GM21390 (cell line): ENCODE results near the gene TOR1AIP2.

Source experiments
- ATAC-seq: cut with Tn5 transposase; IDR thresholded peaks from one replicate; pipeline ENCODE4 v1.9.1; 2021; ENCODE audit not compliant: unreplicated experiment

The TOR1AIP2 gene

DNA sequence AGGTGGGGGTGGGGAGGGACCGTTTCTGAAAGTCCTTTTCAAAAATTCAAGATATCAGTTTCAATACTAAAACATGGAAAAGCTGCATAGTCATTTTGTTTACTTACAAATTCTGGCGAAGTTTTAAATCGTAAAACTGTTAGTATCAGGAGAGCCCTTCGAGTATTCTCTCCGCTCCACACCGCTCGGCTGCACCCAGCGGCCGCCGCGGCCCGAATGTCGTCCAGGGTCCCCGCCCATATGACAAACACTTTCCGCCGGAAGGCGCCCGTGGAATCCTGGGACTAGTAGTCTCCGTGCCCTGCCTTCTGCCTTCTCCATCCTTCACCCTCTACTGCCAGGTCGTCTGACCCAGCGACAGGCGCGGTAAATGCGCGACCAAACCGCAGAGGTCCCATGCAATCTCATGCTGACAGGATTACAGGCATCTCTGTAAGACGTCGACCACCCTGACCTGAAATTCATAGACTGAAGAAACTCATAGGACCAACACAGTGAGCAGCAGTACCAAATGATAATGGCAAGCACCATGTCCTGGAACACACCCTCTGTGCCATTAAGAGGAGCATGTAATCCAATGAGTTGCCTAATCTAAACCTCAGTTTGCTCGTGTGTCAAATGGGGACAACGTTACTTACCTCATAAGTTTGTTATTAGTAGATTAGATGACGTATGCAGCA, at the start of gene TOR1AIP2:
TSS of gene TOR1AIP2 (minus strand) at position 218 of the 680 bp plus-strand sequence. CDS start 25,138 bp downstream, outside the sequence.
- peak; percentile 57 for ATAC-seq

DNA sequence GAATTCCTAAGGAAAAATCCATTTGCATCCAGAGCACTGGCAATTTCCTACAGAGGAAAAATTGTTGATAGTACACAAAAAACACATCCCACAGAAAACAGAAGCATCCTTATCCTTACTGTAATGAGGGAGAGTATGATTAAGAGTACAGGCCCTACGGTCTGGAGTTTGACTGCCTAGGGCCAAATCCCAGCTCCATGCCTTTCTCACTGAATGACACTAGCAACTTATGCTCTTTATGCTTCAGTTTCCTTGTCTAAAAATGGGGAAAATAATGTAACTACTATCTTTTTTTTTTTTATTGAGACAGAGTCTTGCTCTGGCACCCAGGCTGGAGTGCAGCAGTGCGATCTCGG, 49.2 kb upstream of the TOR1AIP2 start:
- ATAC-seq: no peak

DNA sequence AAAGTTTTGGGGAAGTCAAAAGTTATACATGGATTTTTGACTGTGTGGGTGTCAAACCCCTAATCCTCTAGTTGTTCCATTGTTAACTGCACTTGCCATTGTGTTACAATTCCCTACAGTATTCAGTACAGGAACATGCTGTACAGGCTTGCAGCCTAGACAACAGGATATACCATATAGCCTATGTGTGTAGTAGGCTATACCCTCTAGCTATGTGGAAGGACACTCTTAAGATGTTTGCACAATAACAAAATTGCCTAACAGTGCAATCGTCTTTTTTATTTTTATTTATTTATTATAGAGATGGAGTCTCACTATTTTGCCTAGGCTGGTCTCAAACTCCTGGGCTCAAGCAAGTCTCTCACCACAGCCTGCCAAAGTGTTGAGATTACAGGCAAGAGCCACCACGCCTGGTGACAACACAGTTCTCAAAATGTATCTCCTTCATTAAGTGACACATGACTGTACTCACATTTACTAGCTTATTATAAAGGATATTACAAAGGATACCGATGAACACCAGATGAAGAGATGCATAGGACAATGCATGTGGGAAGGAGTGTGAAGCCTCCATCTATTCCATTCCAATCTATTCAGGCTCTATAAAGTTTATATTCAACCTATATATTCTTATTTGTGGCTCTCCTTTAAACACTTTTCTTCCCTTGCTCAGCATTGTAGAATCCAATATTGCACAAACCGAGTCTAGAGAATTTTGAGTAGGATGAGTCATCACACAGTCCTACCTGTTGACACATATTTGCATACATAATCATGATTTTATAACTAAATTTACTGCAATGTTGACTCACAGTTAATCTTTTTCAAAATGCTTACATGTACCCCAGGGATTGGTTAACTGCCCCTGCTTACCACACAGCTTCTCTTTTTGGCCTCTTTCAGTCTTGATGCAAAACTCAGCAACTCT, 48.6 kb upstream of the TOR1AIP2 start:
- ATAC-seq: no peak

DNA sequence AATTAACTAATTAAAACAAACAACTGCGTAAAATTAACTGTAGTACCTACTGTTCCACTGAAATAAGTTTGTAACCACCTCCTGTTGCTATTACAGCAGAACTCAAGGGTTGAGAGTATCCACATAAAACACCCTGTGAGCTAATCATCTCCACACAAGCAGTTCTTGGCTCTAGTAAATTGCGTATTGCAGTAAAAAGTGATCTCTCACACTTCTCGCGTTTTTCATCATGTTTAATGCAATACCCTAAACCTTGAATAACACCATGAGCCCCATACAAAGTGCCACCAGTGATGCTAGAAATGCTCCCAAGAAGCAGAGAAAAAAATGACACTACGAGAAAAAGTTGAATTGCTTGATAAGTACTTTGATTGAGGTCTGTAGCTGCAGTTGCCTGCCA, 47.7 kb upstream of the TOR1AIP2 start:
- no peak for ATAC-seq

DNA sequence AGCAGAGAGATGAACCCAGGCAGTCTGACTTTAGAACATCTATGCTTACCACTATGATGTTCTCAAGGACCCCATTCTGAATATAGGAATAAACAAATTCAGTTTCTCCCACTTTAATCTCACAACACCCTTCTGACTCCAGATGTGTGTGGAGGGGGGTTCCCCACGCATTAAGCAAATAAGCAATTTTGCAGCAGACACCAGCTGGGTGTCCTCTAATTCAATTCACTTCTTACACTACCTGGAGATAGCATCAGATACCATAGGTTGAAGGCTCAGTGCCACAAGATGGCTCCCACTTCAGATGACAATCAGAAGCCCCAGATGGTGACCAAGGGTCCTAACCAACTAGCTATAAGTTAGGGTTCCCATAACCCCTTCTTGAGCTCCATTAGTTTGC, 46.7 kb upstream of the TOR1AIP2 start:
- ATAC-seq: no peak

DNA sequence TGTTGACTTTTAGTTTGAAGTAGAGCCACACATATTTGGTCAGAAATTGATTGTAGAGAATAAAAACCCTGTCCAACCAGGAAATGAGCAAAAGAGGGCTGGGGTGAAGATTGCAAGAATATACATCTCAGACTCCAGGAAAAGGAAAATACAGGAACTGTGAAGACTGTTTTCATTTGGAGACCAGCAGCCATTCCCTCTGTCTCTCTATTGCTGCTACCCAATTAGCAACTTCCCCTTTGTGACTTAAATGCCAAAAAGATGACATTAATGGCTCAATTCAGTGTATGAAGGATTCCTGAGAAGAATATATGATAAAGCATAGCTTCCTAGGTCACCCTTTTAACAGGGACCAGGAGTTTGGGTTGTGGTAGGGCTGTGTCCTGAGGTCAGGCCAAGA, 45.4 kb upstream of the TOR1AIP2 start:
- ATAC-seq: no peak

DNA sequence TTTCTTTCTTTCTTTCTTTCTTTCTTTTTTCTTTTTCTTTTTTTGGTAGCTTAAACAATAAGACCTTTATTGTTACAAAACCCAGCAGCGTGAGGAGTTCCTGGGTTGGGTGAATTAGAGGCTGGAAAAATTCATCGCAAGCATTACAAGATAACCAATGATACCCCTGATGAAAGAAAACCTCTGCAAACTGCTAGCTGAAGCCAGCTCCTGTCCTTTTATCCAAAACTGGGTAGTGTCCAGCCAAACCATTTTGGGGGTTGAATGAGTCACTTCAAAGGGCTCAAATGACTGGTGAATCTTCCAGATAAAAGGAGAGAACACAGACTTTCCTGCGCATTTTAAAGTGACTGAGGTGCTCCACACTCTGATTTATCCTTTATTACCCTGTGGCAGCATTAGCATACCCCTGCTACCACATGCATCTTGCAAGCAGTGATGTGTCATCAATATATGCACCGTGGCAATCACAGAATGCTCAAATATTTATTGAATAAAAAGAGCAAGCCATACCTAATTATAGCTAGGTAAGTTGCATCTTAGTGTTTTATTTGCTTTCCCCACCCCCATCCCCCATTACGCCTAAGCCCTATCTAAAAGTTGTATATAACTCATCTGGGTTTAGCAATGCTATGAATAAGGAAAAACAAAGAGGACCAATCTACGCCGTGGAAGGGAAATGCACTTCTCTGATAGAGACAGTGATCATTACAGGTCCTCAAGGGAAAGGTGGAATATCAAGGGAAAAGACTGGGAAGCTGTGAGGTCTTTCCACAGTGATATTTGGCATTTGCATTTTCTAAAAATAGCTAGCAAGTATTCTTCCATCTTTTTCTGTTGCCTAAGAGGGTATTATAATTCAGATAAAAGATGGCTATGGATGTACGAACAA, 44.6 kb upstream of the TOR1AIP2 start:
- no peak for ATAC-seq

DNA sequence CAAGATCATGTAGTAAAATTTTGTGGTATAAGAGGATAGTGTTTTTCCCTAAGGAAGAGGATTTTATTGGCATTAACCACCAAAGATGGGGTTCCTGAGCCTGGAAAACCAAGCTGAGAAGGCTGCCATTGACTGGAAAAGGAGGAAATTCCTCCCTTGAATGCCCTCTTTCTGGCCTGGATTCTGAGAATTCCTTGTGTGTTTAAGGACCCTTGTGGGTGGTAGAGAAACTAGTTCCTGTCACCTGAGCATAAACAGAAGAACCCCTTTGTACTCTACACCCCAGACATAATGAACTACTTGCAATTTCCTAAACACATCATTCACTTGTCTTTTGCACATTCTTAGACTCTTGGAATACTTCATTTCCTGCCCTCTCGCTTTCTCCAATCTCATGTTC, 43.9 kb upstream of the TOR1AIP2 start:
- ATAC-seq: no peak

DNA sequence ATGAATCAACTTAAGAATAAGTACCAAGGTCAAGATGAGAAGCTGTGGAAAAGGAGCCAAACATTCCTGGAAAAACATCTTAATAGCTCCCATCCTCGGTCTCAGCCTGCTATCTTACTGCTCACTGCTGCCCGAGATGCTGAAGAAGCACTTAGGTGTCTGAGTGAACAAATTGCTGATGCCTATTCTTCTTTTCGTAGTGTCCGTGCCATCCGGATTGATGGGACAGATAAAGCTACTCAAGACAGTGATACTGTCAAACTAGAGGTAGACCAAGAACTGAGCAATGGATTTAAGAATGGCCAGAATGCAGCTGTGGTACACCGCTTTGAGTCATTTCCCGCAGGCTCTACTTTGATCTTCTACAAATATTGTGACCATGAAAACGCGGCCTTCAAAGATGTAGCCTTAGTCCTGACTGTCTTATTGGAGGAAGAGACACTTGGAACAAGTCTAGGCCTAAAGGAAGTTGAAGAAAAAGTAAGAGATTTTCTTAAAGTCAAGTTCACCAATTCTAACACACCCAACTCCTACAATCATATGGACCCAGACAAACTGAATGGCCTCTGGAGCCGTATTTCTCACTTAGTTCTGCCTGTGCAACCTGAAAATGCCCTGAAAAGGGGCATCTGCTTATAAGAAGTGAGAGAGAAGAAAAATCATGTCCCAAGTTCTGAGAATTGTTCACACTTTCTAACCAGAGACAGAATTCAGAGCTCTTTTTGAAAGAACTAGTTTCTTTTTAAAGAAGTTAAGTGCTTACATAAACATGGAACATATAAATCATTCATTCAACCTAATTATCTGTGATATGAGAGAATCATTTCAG, 40.2 kb upstream of the TOR1AIP2 start:
- no peak for ATAC-seq

DNA sequence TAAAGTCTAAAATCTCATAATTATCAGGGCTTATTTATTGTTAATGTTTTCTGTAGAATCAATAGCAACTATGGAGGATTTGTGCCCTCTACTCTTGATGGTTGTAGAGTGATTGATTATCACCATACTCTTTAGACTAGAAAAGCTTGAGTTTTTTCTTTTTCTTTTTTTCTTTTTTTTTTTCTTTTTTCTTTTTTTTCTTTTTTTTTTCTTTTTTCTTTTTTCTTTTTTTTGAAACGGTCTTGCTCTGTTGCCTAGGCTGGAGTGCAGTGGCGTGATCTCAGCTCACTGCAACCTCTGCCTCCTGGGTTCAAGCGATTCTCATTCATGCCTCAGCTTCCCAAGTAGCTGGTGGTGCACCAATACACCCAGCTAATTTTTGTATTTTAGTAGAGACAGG, 34.2 kb upstream of the TOR1AIP2 start:
- ATAC-seq: no peak

DNA sequence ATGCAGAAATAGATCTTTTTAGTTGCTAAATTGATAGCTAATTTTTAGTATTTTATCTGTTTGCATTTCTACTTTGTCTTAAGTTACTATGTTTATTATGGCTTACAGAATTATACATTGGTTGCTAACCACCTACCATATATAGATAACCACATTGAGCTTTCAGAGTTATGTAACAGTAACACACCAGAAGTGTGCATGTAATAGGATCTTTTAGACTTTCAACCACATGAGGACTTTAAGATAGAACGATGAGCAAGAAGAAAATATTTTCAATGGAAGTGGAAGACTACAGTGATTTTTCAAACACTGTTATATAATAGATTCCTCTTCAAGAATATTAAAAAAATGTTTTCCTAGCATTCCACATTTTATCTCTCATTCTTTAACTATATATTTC, 33.3 kb upstream of the TOR1AIP2 start:
- ATAC-seq: no peak

DNA sequence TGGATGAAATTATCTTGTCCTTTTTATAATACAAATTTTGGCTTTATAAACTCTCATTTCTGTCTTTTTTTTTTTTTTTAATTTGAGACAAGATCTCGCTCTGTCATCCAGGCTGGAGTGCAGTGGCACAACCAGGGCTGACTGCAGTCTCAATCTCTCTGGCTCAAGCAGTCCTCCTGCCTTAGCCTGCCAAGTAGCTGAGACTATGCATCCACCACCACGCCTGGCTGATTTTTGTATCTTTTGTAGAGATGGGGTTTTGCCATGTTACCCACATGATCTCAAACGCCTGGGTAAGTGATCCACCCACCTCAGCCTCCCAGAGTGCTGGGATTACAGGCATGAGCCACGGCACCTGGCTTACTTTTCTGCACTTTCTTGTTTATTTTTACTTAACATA, 12.0 kb upstream of the TOR1AIP2 start:
- no peak for ATAC-seq

DNA sequence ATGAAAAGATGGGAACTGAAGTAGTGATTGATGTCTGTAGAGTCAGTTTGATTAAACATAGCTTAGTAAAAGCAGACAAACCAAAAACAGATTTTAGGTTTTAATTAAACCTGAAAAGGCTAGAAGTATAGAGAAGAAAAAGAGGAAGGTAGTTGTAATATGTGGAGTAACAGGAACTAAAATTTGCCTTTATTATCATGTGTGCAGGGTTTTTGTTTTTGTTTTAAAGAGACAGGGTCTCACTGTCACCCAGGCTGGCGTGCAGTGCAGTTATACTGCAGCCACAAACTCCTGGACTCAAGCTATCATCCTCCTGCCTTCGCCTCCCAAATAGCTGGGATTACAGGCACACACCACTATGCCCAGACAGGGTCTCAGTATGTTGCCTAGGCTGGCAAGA, 10.5 kb upstream of the TOR1AIP2 start:
- ATAC-seq: no peak

DNA sequence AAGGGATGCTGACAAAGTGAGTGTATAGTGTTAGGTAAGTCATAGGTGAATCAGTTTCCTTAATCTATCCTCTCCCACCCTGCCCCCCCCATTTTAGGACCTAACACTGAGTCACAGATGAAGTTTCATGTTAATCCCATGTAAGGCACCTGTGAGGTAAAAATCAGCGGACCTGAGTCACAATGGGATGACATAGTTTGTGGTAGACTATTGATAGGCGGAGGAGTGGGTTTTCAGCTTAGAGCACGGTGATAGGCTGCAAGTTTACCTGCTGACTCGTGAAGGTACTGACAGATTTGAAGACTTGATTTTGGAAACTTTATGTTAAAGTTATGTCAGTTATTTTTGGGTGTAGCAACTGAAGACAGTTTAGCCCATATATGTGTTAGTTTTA, 6.1 kb upstream of the TOR1AIP2 start:
- ATAC-seq: peak; percentile 12

DNA sequence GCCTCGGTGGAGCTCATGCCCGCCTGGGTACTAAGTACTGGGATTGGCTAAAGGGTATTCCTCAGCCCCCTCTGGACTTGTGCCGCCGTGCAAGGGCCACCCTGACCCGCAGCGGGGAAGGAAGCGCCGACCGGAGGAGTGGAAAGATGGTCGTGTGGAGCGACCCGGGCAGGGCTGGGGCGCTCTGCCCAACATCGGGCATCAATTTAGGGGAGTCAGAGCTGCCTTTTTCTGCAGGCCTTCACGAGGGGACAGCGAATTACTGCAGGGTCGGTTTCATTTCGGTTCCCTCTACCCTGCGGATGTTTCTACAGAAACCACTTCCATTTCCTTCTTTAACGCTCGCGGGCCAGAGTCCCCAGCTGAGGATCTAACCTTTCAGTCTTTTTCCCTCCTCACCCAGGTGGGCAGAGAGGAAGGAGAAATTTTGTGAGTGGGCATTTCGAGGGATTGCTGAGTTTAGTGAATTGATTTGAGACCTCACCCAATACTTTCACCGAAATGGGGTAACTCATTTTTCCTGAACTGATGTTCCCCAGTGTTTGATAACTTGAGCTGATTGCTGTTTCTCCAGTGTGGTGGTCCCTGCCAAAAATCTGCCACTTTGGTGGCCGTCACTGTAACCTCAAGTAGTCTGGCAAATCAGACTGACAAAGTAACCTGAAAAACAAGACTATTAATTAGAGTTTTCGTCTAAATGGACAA, 5.6 kb upstream of the TOR1AIP2 start:
- ATAC-seq: peak; percentile 23

DNA sequence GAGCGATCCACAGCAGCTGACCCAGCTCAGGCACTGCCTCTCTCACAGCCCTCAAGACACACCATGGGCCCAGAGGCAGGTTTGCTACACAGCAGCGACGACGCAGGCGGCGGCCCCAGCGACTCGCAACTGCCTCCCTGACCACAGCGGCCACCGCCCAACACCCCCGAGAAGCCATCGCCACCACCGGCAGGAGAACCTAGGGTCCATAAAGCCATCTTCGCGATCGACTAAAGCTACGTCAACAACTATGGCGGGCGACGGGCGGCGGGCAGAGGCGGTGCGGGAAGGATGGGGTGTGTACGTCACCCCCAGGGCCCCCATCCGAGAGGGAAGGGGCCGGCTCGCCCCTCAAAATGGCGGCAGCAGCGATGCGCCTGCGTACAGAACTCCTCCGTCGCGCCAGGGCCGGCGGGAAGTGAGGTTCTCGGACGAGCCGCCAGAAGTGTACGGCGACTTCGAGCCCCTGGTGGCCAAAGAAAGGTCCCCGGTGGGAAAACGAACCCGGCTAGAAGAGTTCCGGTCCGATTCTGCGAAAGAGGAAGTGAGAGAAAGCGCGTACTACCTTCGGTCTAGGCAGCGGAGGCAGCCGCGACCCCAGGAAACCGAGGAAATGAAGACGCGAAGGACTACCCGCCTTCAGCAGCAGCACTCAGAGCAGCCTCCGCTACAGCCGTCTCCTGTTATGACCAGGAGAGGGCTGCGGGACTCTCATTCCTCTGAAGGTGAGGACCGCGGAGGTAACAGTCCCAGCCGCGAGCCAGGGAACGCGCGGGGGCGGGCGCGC, 4.8 kb upstream of the TOR1AIP2 start, which contains the start of gene TOR1AIP1:
TSS of gene TOR1AIP1 (plus strand) at position 33 of the 787 bp plus-strand sequence. CDS start at position 251, 218 bp downstream.
- peak; percentile 72 for ATAC-seq

DNA sequence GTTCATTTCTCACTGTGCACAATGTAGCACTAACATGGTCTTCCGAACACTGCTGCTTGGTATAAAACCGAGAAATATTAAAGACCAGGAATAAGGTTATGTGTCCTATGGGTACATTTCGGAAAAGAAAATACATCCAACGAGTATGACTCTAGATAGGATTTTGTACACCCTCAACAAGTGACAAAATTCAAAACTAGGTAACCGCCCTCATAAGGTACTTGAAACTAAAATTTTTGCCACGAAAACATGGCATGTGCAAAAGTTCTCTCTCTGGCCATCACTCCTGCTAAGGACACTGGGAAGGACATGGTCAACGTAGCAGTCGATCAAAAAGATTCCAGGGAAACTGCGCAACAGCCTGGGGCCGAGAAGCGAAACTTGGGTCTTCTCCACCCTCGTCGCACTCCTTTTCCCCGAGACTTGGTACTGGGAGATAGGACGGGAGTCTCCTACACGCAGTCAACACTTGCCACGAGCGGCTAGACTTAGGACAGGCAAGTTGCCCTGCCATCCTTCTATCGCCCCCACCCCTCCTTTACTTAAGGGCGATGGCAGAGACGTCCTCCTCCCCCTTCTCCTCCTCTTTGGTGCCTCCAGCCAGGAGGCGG, 4.1 kb upstream of the TOR1AIP2 start:
- ATAC-seq: peak; percentile 0

DNA sequence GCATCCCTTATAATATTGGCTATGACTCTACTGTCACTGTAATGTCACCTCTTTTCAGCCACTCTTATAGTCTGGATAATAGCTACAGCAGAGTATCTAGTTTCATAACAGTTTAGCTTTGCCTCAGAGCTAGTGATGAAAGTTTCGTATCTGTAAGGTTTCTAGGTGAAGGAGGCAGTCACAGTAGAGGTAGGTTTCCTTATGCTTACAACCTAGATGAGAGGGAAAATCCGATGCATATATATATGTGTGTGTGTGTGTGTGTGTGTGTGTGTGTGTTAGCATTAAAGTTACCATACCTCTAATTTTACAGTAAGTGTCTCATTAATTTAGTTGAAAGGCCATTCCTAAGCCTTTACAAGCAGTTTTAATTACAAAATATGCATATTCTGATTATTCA, 2.2 kb upstream of the TOR1AIP2 start:
- ATAC-seq: no peak
